Vagina (tissue), 2 donors: ENCODE data around the gene CXorf38. TPM values are rescaled to one million over a fixed set of nuclear protein-coding genes. Genes with fewer than 3 reads are reported as not detected.

Experiments
- DNase-seq, 2 donors: peaks; one replicate each; pipeline ENCODE4 v3.0.0-alpha.2; 2017; ENCODE audit errors: extremely low spot score in 2 of 2
- H3K27ac ChIP-seq: fragments of 200-600 bp; sonication (generic); one replicate; pipeline ENCODE4 v1.5.1; 2019
- H3K27me3 ChIP-seq: fragments of 200-600 bp; sonication (generic); one replicate; pipeline ENCODE4 v1.5.1; 2019
- H3K36me3 ChIP-seq, 2 donors: fragments of 200-600 bp; sonication (generic); one replicate each; pipeline ENCODE4 v1.5.1; 2017 to 2019
- H3K4me1 ChIP-seq: fragments of 200-600 bp; sonication (generic); one replicate; pipeline ENCODE4 v1.5.1; 2019
- H3K4me3 ChIP-seq, 2 donors: fragments of 200-600 bp; sonication (generic); 1 replicate in 1 of 2; 2 replicates in 1 of 2; pipeline ENCODE4 v1.5.1; 2016 to 2019
- H3K9me3 ChIP-seq: fragments of 200-600 bp; sonication (generic); one replicate; pipeline ENCODE4 v1.5.1; 2019
- POLR2A ChIP-seq, 2 donors: fragments of 450-650 bp; IDR thresholded peaks; one replicate each; pipeline ENCODE4 v1.6.1; 2017; ENCODE audit warnings: antibody characterized with exemption in 2 of 2, mild to moderate bottlenecking in 2 of 2, moderate library complexity in 2 of 2
- POLR2AphosphoS5 ChIP-seq, 2 donors: sonication (generic); formaldehyde crosslinking; IDR thresholded peaks; one replicate each; pipeline ENCODE4 v1.9.0; 2017; ENCODE audit warnings: antibody characterized with exemption in 2 of 2, mild to moderate bottlenecking in 2 of 2, low read depth in 1 of 2; ENCODE audit not compliant: insufficient read depth in 1 of 2
- intact Hi-C: fragments of 100-400 bp; cut with DNase I; formaldehyde crosslinking; loops from one replicate; pipeline ENCODE4 v1.15.1; 2023
- total RNA-seq: library from RNA; depleted of rRNA; stranded (reverse); fragments of >200 nt; gene quantifications from one replicate; pipeline ENCODE4 v1.2.3, GENCODE V29; 2016
- TF ChIP-seq, protein P1 (sequence below), 3 experiments: fragments of 450-650 bp in 2 of 3; fragments of 200-600 bp in 1 of 3; sonication (generic) in 1 of 3; IDR thresholded peaks; one replicate each; pipeline ENCODE4 v1.5.1; 2017 to 2019; ENCODE audit warnings: antibody characterized with exemption in 3 of 3, mild to moderate bottlenecking in 2 of 3, moderate library complexity in 2 of 3

The CXorf38 gene
- total RNA-seq, 1 donor from 2014 or later: 13.0 TPM

DNA sequence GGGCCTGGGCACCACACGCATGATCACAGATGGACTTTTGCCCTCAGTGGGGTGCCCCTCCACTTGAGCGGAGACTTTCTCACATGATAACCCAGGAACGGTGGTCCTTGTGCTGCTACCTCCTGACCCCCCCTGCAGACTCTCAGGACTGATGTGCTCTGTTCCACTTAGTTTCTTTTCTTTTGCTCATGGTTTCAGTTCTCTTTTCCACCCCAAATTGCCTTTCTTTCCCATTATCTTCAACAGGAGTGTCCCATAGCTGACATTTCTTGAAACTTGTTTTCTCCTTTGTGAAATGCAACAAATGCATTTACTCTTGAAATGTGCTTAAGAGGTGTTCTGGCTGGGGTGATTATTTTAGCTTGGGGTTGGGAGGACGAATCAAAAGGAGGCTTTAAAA is 15.2 kb downstream of the CXorf38 start:
- Histone ChIP-seq H3K9me3 (no peaks in the 10 kb centered on the region), H3K4me3 (no peak overlapping the region), H3K27ac (no peak overlapping the region), H3K4me1 (no peaks in the 10 kb centered on the region), H3K36me3 (peaks cover 0 to 64% of the 10 kb centered on the region in 2 donors), H3K27me3 (no peaks in the 10 kb centered on the region)
- no peak for TF ChIP-seq POLR2AphosphoS5 (IDR thresholded peaks at IDR 0.05; ENCODE audit: insufficient read depth in 1 of 2, low read depth in 1 of 2)
- no peak for DNase-seq
- intact Hi-C loops: no loop called here

- H3K36me3 ChIP-seq: peaks cover 0 to 42% of the 10 kb centered on the region in 2 donors
- TF ChIP-seq POLR2A (IDR thresholded peaks at IDR 0.05) (no peak), POLR2AphosphoS5 (IDR thresholded peaks at IDR 0.05; ENCODE audit: insufficient read depth in 1 of 2, low read depth in 1 of 2) (no peak)
- TF ChIP-seq, protein P1, sequence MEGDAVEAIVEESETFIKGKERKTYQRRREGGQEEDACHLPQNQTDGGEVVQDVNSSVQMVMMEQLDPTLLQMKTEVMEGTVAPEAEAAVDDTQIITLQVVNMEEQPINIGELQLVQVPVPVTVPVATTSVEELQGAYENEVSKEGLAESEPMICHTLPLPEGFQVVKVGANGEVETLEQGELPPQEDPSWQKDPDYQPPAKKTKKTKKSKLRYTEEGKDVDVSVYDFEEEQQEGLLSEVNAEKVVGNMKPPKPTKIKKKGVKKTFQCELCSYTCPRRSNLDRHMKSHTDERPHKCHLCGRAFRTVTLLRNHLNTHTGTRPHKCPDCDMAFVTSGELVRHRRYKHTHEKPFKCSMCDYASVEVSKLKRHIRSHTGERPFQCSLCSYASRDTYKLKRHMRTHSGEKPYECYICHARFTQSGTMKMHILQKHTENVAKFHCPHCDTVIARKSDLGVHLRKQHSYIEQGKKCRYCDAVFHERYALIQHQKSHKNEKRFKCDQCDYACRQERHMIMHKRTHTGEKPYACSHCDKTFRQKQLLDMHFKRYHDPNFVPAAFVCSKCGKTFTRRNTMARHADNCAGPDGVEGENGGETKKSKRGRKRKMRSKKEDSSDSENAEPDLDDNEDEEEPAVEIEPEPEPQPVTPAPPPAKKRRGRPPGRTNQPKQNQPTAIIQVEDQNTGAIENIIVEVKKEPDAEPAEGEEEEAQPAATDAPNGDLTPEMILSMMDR (IDR thresholded peaks at IDR 0.05): no peak
- no peaks in the 10 kb centered on the region for H3K4me1 ChIP-seq
- H3K4me3 ChIP-seq: no peak overlapping the region
- intact Hi-C loops: no loop called here
- H3K27ac ChIP-seq: no peak overlapping the region
- DNase-seq: no peak
- H3K9me3 ChIP-seq: no peaks in the 10 kb centered on the region
- H3K27me3 ChIP-seq: no peaks in the 10 kb centered on the region
Observed at GRCh38 chrX:40628506-40628905, 18.9 kb downstream of the CXorf38 start.

GRCh38 chrX:40625294-40625693 is 22.1 kb downstream of the CXorf38 start:
- no peak overlapping the region for H3K27ac ChIP-seq
- DNase-seq: no peak
- no peaks in the 10 kb centered on the region for H3K4me1 ChIP-seq
- intact Hi-C loops: no loop called here
- no peak overlapping the region for H3K4me3 ChIP-seq
- TF ChIP-seq POLR2AphosphoS5 (IDR thresholded peaks at IDR 0.05; ENCODE audit: insufficient read depth in 1 of 2, low read depth in 1 of 2): no peak
- TF ChIP-seq POLR2A (IDR thresholded peaks at IDR 0.05): no peak
- TF ChIP-seq, protein P1 (IDR thresholded peaks at IDR 0.05): no peak
- no peaks in the 10 kb centered on the region for H3K9me3 ChIP-seq
- peaks cover 0 to 35% of the 10 kb centered on the region in 2 donors for H3K36me3 ChIP-seq
- H3K27me3 ChIP-seq: no peaks in the 10 kb centered on the region

DNA sequence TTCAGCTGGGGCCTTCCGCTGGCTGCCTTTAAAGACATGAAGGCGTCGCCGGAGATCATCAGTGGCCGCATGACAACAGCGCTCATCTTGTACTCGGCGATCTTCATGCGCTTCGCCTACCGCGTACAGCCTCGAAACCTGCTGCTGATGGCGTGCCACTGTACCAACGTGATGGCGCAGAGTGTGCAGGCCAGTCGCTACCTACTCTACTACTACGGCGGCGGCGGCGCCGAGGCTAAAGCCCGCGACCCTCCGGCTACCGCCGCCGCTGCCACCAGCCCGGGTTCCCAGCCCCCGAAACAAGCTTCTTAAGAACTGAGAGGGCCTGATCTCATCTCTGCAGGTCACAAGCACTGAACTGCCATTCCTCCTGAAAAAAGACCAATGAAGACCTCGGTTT is 23.7 kb downstream of the CXorf38 start:
- H3K27ac ChIP-seq: no peak overlapping the region
- no peak overlapping the region for H3K4me3 ChIP-seq
- H3K27me3 ChIP-seq: no peaks in the 10 kb centered on the region
- intact Hi-C loops: no loop called here
- peaks cover 0 to 19% of the 10 kb centered on the region in 2 donors for H3K36me3 ChIP-seq
- no peak for TF ChIP-seq POLR2AphosphoS5 (IDR thresholded peaks at IDR 0.05; ENCODE audit: insufficient read depth in 1 of 2, low read depth in 1 of 2)
- TF ChIP-seq POLR2A (IDR thresholded peaks at IDR 0.05): no peak
- TF ChIP-seq, protein P1 (IDR thresholded peaks at IDR 0.05): no peak
- H3K4me1 ChIP-seq: no peaks in the 10 kb centered on the region
- H3K9me3 ChIP-seq: no peaks in the 10 kb centered on the region
- no peak for DNase-seq

DNA sequence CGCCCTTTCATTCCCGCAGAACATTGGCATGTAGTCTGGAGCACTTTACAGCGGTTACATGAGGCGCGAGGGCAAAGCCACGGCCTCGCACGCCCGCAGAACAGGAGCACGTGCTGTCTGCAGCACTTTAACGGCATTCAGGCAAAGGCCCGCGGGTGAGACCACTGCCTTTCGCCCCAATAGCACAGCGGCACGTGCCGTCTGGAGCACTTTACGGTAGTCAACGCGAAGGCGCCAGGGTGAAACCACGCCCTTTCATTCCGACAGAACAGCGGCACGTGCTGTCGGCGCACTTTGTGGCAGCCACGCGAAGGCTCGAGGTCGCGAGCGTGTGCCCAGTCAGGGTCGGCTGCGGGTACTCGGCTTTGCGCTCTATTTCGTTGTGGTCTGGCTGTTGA is 24.2 kb downstream of the CXorf38 start, which contains the start of gene MPC1L:
MPC1L (plus strand) TSS at position 290 of the 398 bp plus-strand sequence. CDS start 138 bp downstream, outside the sequence.
- no peaks in the 10 kb centered on the region for H3K9me3 ChIP-seq
- peaks cover 0 to 13% of the 10 kb centered on the region in 2 donors for H3K36me3 ChIP-seq
- TF ChIP-seq POLR2A (IDR thresholded peaks at IDR 0.05): no peak
- no peak for TF ChIP-seq POLR2AphosphoS5 (IDR thresholded peaks at IDR 0.05; ENCODE audit: insufficient read depth in 1 of 2, low read depth in 1 of 2)
- TF ChIP-seq, protein P1 (IDR thresholded peaks at IDR 0.05): no peak
- no peaks in the 10 kb centered on the region for H3K27me3 ChIP-seq
- no peaks in the 10 kb centered on the region for H3K4me1 ChIP-seq
- DNase-seq: no peak
- H3K4me3 ChIP-seq: no peak within 1 kb of the TSS
- intact Hi-C loops: no loop called here
- H3K27ac ChIP-seq: no peak within 1 kb of the TSS
